GM21528 (cell line): ENCODE data around the gene MCM7.
"Not testable (repeated sequence)": the region's sequence is repeated elsewhere in the genome, so short reads cannot be mapped to it uniquely, and the experiment has no call there.

Experiments
- ATAC-seq: cut with Tn5 transposase; IDR thresholded peaks from one replicate; pipeline ENCODE4 v1.9.1; 2021; ENCODE audit warnings: mild to moderate bottlenecking, moderate library complexity; ENCODE audit not compliant: unreplicated experiment, low FRiP score

MCM7 gene

GRCh38 chr7:100101016-100101862 lies at the start of gene MCM7, which contains the start of gene AP4M1:
Gene MCM7 (minus strand): TSS chr7:100101397. CDS start chr7:100101294, 103 bp downstream.
Gene AP4M1 (plus strand): TSS chr7:100101643. CDS start chr7:100101715, 72 bp downstream.
- peak; percentile 80 for ATAC-seq

GRCh38 chr7:100148559-100149328 lies 47.5 kb upstream of the MCM7 start, which contains the start of gene LAMTOR4:
Gene LAMTOR4 (plus strand): TSS chr7:100148918. CDS start chr7:100148973, 55 bp downstream.
- ATAC-seq, result peak; percentile 98

GRCh38 chr7:100148225-100148558 lies 47.0 kb upstream of the MCM7 start:
- no peak for ATAC-seq

GRCh38 chr7:100147278-100147677 lies 46.1 kb upstream of the MCM7 start:
- no peak for ATAC-seq

- ATAC-seq, result not testable (repeated sequence)
Observed at GRCh38 chr7:100146350-100146749, 45.2 kb upstream of the MCM7 start.

- ATAC-seq, result no peak
Observed at GRCh38 chr7:100142461-100142860, 41.3 kb upstream of the MCM7 start.

- no peak for ATAC-seq
Observed at GRCh38 chr7:100141555-100141949, 40.4 kb upstream of the MCM7 start.

- no peak for ATAC-seq
Observed at GRCh38 chr7:100137851-100138760, 36.9 kb upstream of the MCM7 start.

GRCh38 chr7:100132697-100133151 lies 31.5 kb upstream of the MCM7 start:
- ATAC-seq, result no peak

- no peak for ATAC-seq
Observed at GRCh38 chr7:100132126-100132525, 30.9 kb upstream of the MCM7 start.

- no peak for ATAC-seq
Observed at GRCh38 chr7:100130608-100131453, 29.6 kb upstream of the MCM7 start.

GRCh38 chr7:100130220-100130607 lies 29.0 kb upstream of the MCM7 start:
- ATAC-seq, result not testable (repeated sequence)

GRCh38 chr7:100128637-100128963 lies 27.4 kb upstream of the MCM7 start:
- ATAC-seq, result no peak

GRCh38 chr7:100127866-100128636 lies 26.9 kb upstream of the MCM7 start:
- ATAC-seq, result peak; percentile 4

- ATAC-seq, result peak; percentile 52
Observed at GRCh38 chr7:100126931-100127865, 26.0 kb upstream of the MCM7 start, which contains the start of gene MBLAC1. Gene MBLAC1 (plus strand): TSS chr7:100126967. CDS start chr7:100127396, 429 bp downstream.

- peak; percentile 4 for ATAC-seq
Observed at GRCh38 chr7:100126239-100126930, 25.2 kb upstream of the MCM7 start.
